SK-N-SH treated with all-trans-retinoic acid at 6 μM for 48 hours (cell line): ENCODE results near the gene PTPRH.

Experiments
- ATAC-seq: fragments of 200-7000 bp; cut with Tn5 transposase; 3 replicates; pipeline ENCODE4 v1.9.1; 2020; ENCODE audit warnings: mild to moderate bottlenecking, moderate library complexity
- ARNTL ChIP-seq: fragments of 450-650 bp; formaldehyde crosslinking; IDR thresholded peaks from 2 replicates; pipeline ENCODE4 v1.5.0; 2020; ENCODE audit warnings: low read depth, mild to moderate bottlenecking, moderate library complexity, borderline replicate concordance
- BACH2 ChIP-seq: fragments of 250-450 bp; sonication (Bioruptor Pico); IDR thresholded peaks from 2 replicates; pipeline ENCODE4 v1.9.0; 2021; ENCODE audit warnings: mild to moderate bottlenecking, borderline replicate concordance
- CREB5 ChIP-seq: fragments of 250-450 bp; sonication (Bioruptor Pico); IDR thresholded peaks from 2 replicates; pipeline ENCODE4 v1.5.1; 2020; ENCODE audit warnings: low read depth, mild to moderate bottlenecking, moderate library complexity
- CSDC2 ChIP-seq: fragments of 250-450 bp; sonication (Bioruptor Pico); IDR thresholded peaks from 2 replicates; pipeline ENCODE4 v1.5.0; 2020; ENCODE audit warnings: mild to moderate bottlenecking, moderate library complexity
- ESRRG ChIP-seq: fragments of 250-450 bp; sonication (Bioruptor Pico); IDR thresholded peaks from 2 replicates; pipeline ENCODE4 v1.6.1; 2021; ENCODE audit warnings: mild to moderate bottlenecking
- GLIS3 ChIP-seq: fragments of 250-450 bp; sonication (Bioruptor Pico); IDR thresholded peaks from 2 replicates; pipeline ENCODE4 v1.5.0; 2020; ENCODE audit warnings: mild to moderate bottlenecking, moderate library complexity
- ISL1 ChIP-seq: fragments of 250-450 bp; sonication (Bioruptor Pico); IDR thresholded peaks from 2 replicates; pipeline ENCODE4 v2.1.2; 2022; ENCODE audit warnings: mild to moderate bottlenecking, moderate library complexity
- OSR1 ChIP-seq: fragments of 250-450 bp; sonication (Bioruptor Pico); IDR thresholded peaks from 2 replicates; pipeline ENCODE4 v1.8.0; 2022; ENCODE audit warnings: moderate library complexity, mild to moderate bottlenecking, inconsistent platforms
- PATZ1 ChIP-seq: fragments of 250-450 bp; sonication (Bioruptor Pico); IDR thresholded peaks from 2 replicates; pipeline ENCODE4 v1.8.0; 2020; ENCODE audit warnings: mild to moderate bottlenecking, moderate library complexity, borderline replicate concordance
- RARB ChIP-seq: fragments of 250-450 bp; sonication (Bioruptor Pico); IDR thresholded peaks from 2 replicates; pipeline ENCODE4 v1.8.0; 2021; ENCODE audit warnings: mild to moderate bottlenecking, moderate library complexity
- TCF4 ChIP-seq: fragments of 250-450 bp; sonication (Bioruptor Pico); IDR thresholded peaks from 2 replicates; pipeline ENCODE4 v1.8.0; 2021; ENCODE audit warnings: mild to moderate bottlenecking, moderate library complexity, borderline replicate concordance
- TOX ChIP-seq: fragments of 250-450 bp; sonication (Bioruptor Pico); IDR thresholded peaks from 2 replicates; pipeline ENCODE4 v1.8.0; 2021; ENCODE audit warnings: mild to moderate bottlenecking, moderate library complexity, borderline replicate concordance
- ZC3H10 ChIP-seq: fragments of 250-450 bp; sonication (Bioruptor Pico); IDR thresholded peaks from 2 replicates; pipeline ENCODE4 v1.5.1; 2021; ENCODE audit warnings: mild to moderate bottlenecking, moderate library complexity
- ZFP3 ChIP-seq: fragments of 250-450 bp; sonication (Bioruptor Pico); IDR thresholded peaks from 2 replicates; pipeline ENCODE4 v1.5.0; 2020; ENCODE audit warnings: mild to moderate bottlenecking, moderate library complexity
- ZFP30 ChIP-seq: fragments of 450-650 bp; formaldehyde crosslinking; IDR thresholded peaks from 2 replicates; pipeline ENCODE4 v1.5.0; 2022; ENCODE audit warnings: mild to moderate bottlenecking, moderate library complexity
- ZNF565 ChIP-seq: fragments of 450-650 bp; formaldehyde crosslinking; conservative IDR thresholded peaks from 2 replicates; pipeline ENCODE4 v1.5.0; 2020; ENCODE audit warnings: low read depth, mild to moderate bottlenecking, moderate library complexity
- ZNF70 ChIP-seq: fragments of 450-650 bp; formaldehyde crosslinking; IDR thresholded peaks from 2 replicates; pipeline ENCODE4 v1.5.0; 2020; ENCODE audit warnings: mild to moderate bottlenecking, moderate library complexity
- ZNF8 ChIP-seq: fragments of 450-650 bp; formaldehyde crosslinking; IDR thresholded peaks from 2 replicates; pipeline ENCODE4 v1.5.0; 2020; ENCODE audit warnings: mild to moderate bottlenecking, moderate library complexity
- TF ChIP-seq, protein P1 (sequence below): fragments of 250-450 bp; sonication (Bioruptor Pico); IDR thresholded peaks from 2 replicates; pipeline ENCODE4 v1.8.0; 2021; ENCODE audit warnings: low read depth, mild to moderate bottlenecking, moderate library complexity, borderline replicate concordance

The PTPRH gene

DNA sequence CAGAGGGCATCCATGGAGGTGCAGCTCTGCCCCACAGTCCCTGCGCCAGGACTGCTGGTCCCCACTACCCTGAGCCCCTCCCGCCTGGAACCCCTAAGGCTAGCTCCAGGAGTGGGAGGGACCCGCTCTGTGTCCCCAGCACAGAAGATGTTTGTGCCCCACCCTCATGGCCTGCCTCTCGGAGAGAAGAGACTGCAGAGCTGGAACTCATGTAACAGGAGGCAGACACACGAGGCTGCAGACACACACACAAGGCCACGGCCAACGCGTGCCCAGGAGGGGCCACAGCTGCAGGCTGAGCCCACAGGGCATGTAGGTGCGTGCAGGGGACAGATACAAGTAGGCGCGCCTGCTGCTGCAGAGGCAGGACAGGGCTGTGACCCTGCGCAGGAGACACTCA is 29.7 kb upstream of the PTPRH start:
- no peak for ATAC-seq
- TF ChIP-seq OSR1 (CRISPR knock-in tag) (no peak), ISL1 (CRISPR knock-in tag) (no peak), ZFP30 (no peak), ZNF8 (CRISPR knock-in tag) (no peak), ARNTL (no peak)

GRCh38 chr19:55238030-55238429 is 28.7 kb upstream of the PTPRH start:
- ATAC-seq, result no peak
- TF ChIP-seq ISL1 (CRISPR knock-in tag) (no peak), ZNF565 (CRISPR knock-in tag) (no peak), PATZ1 (CRISPR knock-in tag) (no peak), ZNF8 (CRISPR knock-in tag) (no peak), TCF4 (CRISPR knock-in tag) (no peak), ZFP3 (CRISPR knock-in tag) (no peak), GLIS3 (CRISPR knock-in tag) (no peak), CSDC2 (CRISPR knock-in tag) (no peak), BACH2 (CRISPR knock-in tag) (no peak), ZFP30 (no peak), OSR1 (CRISPR knock-in tag) (no peak)
- TF ChIP-seq, protein P1, sequence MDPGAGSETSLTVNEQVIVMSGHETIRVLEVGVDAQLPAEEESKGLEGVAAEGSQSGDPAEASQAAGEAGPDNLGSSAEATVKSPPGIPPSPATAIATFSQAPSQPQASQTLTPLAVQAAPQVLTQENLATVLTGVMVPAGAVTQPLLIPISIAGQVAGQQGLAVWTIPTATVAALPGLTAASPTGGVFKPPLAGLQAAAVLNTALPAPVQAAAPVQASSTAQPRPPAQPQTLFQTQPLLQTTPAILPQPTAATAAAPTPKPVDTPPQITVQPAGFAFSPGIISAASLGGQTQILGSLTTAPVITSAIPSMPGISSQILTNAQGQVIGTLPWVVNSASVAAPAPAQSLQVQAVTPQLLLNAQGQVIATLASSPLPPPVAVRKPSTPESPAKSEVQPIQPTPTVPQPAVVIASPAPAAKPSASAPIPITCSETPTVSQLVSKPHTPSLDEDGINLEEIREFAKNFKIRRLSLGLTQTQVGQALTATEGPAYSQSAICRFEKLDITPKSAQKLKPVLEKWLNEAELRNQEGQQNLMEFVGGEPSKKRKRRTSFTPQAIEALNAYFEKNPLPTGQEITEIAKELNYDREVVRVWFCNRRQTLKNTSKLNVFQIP (CRISPR knock-in tag), result no peak
- TF ChIP-seq, all 23 proteins: peak for 0

DNA sequence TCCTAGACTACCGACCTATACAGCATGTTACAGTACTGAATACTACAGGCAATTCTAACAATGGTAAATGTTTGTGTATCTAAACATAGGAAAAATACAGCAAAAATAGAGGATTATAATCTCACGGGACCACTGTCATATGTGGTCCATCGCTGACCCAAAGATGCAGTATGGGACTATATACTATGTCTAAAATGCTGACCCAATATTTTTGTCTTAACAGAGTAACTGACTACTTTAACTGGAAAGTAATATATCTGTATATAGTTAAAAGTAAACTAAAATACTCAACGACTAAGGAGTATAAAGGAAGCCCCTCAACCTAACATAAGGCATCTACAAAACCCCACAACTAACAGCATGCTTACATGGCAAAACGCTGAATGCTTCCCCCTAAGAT is 23.7 kb upstream of the PTPRH start:
- TF ChIP-seq ZNF565 (CRISPR knock-in tag), result no peak
- no peak for TF ChIP-seq PATZ1 (CRISPR knock-in tag)
- no peak for TF ChIP-seq CREB5 (CRISPR knock-in tag)
- TF ChIP-seq ZFP30, result no peak
- no peak for TF ChIP-seq TOX
- TF ChIP-seq ZFP3 (CRISPR knock-in tag), result no peak
- TF ChIP-seq ZNF70 (CRISPR knock-in tag), result no peak
- TF ChIP-seq OSR1 (CRISPR knock-in tag), result no peak
- TF ChIP-seq ZC3H10 (CRISPR knock-in tag), result no peak
- TF ChIP-seq, protein P1 (CRISPR knock-in tag), result no peak
- TF ChIP-seq BACH2 (CRISPR knock-in tag), result no peak
- TF ChIP-seq ZNF8 (CRISPR knock-in tag), result no peak
- no peak for TF ChIP-seq RARB
- TF ChIP-seq, all 23 proteins: peak for 0
- no peak for ATAC-seq

DNA sequence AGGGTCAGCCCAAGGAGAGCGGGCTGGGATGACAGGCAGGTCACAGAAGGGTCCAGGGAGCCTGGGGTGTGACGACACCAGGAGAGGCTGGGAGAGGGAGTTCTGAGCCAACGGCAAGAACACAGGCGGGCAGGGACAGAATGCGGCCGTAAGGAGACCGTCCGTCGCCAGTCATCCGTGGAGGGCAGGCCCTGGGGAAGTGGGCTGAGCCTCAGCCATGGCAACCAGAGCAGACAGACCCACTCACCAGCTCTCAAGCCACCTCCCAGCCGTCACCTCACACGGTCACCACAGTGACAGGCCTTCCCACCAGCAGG is 22.9 kb upstream of the PTPRH start:
- no peak for ATAC-seq
- TF ChIP-seq ESRRG (CRISPR knock-in tag) (no peak), BACH2 (CRISPR knock-in tag) (no peak), ZC3H10 (CRISPR knock-in tag) (no peak)
